Fibroblast of peridontal ligament (primary cell): ENCODE data around the gene TTYH3.
"Not testable (repeated sequence)": the region's sequence is repeated elsewhere in the genome, so short reads cannot be mapped to it uniquely, and the experiment has no call there.

Source experiments
- DNase-seq: peaks from one replicate; pipeline ENCODE4 v3.0.0-alpha.2; 2010; ENCODE audit errors: extremely low read depth

Gene TTYH3

GRCh38 chr7:2602406-2603043, 29.3 kb upstream of the TTYH3 start:
- no peak for DNase-seq

DNA sequence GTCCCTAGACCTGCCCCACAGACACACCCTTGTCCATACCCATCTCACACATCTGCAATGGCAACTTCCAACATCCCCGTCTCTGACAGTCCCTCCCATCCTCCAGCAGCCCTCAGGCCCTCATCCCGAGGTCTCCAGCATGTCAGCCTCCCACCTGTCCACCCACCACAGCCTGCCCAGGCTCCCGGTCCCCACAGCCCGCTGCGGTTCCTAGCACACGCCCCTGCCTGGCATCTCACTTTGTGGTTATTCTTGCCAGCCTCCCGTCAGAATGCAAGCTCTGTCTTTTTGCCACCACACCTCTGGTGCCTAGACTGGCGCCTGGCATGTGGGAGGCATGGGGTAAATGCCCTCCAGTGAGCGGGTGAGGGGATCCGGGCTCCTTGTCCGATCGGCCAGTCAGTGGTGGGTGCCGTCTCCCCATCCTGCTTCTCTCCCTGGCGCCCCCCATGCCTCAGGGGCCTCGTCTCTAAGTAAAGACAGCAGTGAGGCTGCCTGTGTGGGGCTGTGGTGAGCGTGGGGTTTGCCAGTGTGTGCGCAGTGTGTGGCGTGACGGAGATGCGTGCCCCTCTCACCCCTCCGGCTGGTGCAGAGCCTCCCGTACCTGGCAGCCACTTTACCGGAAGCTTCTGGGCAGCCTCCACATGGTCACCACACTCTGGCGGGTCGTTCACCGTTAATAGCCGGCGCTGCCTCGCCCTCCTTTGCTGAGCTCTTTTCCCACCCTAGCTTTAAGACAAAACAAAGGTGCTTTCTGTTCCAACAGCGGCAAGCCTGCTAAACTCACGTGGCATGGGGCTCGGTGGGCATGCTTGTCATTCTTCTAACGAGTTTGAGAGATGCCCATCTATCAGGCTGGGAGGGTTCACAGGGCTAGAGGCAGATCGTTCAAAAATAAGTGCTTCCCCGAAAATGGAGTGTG, 28.5 kb upstream of the TTYH3 start:
- no peak for DNase-seq

DNA sequence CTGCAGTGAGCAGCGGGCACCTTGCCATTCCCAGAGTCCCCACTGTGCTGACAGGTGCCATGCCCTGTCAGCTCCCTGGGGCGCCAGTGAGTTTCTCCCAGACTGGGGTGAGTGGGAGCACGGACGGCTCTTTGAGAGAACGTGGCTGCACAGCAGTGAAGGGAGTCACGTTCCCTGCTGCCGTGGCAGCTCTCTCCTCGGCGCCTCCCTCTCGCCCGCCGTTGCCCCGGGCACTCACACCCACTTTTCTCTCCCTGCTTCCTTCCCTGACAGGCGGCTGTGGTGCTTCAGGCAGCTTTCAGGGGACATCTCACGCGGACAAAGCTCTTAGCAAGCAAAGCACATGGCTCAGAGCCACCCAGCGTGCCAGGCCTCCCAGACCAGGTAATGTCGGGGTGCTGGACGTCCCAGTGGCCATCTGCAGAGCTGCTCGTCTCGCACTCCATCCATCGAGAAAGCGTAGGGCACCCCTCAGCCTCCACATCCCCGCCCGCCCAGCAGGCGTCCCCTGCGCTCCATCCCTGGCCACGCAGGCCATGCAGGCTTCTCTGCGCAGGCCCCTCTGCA, 27.1 kb upstream of the TTYH3 start:
- DNase-seq: no peak

DNA sequence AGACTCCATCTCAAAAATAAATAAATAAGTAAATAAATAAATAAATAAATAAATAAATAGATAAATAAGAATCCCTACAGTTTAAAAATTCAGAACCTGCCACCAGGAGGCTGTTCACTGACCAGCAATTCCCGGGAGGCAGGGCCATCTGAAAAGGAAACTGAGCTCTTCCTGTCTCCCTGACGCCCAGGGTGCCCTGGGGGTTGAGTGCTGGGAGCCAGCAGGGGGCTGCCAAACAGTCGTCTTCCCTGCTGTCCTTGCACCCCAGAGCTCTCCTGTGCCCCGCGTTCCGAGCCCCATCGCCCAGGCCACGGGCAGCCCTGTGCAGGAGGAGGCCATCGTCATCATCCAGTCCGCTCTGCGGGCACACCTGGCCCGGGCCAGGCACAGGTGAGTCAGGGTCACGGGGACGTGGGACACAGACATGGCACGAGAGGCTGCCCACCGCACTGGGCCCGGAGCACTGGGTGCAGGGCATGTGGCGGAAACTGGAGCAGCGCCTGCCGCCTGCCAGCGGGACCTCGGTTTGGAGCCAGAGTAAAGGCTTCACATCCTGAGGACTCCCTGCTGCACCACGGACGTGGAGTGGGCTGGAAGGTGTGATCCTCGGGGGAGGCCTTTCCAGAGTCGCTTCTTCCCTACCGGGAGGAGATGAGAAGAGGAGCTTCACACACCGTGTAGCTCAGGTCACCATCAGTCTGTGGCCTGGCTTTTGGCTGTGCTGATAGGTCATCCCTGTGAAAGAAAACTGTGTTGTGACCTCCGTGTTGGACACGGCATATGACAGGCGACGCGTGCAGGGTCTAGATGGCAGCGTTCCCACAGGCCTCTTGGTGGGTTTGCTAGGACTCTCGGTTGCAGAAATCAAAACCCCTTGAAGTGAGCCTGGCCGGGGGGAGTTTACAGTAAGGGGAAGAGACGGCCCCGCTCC, 25.9 kb upstream of the TTYH3 start:
- no peak for DNase-seq

DNA sequence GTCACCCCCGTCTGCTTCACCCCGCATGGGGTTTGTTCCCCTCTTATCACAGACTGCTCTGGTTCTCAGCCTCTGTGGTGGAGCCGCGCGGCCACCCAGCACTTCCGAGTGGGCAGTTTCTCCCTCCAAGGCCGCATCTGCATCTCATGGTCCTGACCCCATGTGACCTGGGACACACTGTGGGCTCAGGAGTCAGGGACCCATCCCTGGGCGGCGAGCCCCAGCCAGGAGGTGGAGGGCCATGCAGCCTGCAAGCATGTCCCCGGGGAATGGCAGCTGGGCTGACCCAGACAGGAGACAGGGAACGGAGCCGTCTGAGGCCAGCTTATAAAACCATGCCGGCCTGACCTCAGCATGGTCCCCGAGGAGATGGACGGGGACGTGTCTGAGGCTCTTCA, 25.2 kb upstream of the TTYH3 start:
- no peak for DNase-seq

GRCh38 chr7:2607122-2607922, 24.5 kb upstream of the TTYH3 start:
- DNase-seq: no peak

GRCh38 chr7:2607923-2608904, 23.6 kb upstream of the TTYH3 start:
- DNase-seq: no peak

- DNase-seq: peak; percentile 41
Observed at GRCh38 chr7:2608921-2609411, 22.8 kb upstream of the TTYH3 start.

DNA sequence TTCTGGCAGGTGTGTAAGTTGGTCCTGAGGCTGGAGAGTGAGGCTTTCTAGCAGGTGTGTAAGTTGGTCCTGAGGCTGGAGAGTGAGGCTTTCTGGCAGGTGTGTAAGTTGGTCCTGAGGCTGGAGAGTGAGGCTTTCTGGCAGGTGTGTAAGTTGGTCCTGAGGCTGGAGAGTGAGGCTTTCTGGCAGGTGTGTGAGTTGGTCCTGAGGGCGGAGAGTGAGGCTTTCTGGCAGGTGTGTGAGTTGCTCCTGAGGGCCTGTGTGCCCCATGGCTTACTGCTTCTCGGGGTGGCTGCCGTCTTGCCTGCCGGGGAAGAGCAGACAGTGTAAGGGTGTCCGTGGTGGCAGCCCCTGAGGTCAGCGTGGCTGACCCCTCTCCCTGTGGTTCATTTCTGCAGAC, 22.1 kb upstream of the TTYH3 start:
- DNase-seq: not testable (repeated sequence)

DNA sequence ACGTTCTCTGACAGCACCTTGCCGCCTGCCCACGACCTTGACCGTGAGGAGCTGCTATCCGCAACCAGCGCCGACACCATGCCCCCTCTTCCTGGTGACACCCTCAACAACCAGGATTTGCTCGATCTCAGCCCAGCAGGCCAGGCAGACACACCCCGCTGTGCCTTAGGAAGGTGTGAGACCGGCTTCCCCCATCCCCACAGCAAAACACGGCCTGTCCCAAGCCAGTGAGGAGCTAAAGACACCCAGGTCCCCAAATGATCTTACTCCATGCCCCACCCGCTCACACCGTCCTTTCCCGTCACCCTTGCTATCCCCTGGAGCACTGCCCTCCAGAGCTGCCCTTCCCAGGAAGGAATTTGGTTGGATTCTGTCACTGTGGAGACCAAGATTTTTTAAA, 21.3 kb upstream of the TTYH3 start:
- DNase-seq: no peak

DNA sequence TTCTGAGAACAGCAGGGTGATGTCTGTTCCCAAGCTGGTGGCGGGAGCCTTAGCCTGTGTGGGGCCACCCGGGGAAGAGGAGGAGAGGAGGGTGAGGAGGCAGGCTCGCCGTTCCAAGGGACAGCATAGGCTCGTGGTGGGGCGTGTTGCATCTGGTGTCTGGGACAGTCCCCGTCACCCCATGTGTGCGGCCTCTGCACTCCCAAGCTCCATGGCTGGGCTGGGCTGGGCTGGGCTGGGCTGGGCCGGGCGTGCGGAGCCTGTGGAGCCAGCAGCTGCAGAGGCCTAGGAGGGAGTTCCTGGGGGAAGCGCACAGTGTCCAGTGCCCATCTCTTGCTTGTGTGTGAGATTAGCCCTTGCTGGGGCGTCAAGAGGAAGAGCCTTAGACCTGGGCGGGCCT, 20.9 kb upstream of the TTYH3 start:
- no peak for DNase-seq

DNA sequence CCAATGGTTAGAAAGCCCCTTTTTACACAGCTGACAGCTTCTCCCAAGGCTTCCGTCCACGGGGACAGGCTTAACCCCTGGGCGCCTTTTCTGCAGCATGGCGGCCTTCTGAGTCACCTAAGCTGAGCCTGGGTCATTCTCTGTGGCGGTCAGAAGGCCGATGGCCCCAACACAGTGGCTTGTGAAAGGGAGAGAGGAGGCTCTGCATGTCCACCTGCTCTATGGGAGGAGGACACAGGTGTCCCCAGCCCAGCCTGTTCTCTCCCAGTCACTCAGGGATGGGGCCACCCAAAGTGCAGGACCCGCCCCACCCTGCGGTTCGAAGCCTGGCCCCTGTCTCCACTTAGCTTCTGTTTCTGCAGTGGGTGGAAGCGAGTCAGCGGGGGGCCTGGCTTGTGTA, 20.4 kb upstream of the TTYH3 start:
- DNase-seq: no peak

GRCh38 chr7:2611922-2612321, 19.9 kb upstream of the TTYH3 start:
- DNase-seq: no peak

GRCh38 chr7:2612445-2613097, 19.2 kb upstream of the TTYH3 start:
- DNase-seq: no peak

GRCh38 chr7:2613098-2613930, 18.5 kb upstream of the TTYH3 start:
- no peak for DNase-seq

DNA sequence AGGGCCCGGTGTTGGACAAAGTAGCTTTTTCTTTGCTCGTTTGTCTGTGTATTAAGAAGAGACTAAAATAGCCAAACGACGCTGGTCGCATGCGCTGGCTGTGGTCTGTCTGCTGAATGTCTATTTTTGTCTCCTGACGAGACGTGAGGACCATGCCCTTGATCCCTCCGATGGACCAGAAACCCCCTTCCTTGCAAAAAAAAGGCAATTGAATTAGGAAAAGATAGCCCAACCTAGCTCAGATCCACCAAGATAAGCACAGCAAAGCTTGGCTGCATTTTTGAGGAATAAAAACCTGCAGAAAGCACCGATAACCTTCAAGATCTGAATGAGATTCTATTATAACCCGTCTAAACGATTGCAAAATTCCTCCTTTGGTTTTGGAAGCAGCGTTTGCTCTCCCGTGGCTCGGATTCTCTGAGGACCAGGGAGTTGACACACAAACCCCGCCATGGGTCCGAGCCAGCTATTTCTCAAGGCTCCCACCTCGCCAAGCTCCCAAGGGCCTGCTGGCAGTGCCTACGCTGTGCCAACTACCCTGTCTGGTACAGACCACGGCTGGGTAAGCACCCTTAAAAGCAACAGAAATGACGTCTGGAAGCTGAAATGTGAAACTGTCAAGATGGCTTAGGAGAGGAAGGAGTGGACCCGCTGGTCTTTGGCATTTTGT, 17.7 kb upstream of the TTYH3 start:
- peak; percentile 64 for DNase-seq

GRCh38 chr7:2614631-2615330, 17.0 kb upstream of the TTYH3 start:
- DNase-seq: peak; percentile 50
